ENCODE data around the gene CDH22. TPM values are rescaled to one million over a fixed set of nuclear protein-coding genes. Genes with fewer than 3 reads are reported as not detected.
A peak's percentile ranks its signal among the peaks of the same experiment; 100 is the strongest.

CDH22 gene
- total and polyA plus RNA-seq, 2 experiments from 2014 or later: not detected

DNA sequence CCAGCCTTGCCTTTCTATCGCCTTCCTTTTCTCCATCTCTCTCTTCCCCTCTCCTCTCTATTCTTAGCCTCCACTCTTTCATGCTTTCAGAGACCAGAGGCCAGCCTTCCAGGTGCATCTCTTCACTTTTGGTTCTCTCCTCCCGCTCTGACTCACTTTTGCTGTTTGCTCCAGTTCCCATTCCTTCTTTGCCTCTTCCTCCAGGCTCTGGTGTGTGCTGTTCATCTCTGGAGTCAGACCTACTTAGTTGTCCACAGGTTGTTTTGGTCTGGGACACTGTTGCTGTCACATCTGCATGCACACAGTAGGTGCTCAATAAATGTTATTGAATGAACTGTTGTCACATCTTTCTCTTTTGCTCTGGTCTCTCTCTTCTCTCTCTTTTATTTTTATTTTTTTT is 1.6 kb upstream of the CDH22 start:
- no peaks in the 10 kb centered on the region for H3K9me3 ChIP-seq (ENCODE audit: low read depth)
- H3K27me3 ChIP-seq: peaks cover 89% of the 10 kb centered on the region
- DNase-seq (ENCODE audit: low read depth in 1 of 2, low spot score in 1 of 2): no peak
- TF ChIP-seq, protein P1, sequence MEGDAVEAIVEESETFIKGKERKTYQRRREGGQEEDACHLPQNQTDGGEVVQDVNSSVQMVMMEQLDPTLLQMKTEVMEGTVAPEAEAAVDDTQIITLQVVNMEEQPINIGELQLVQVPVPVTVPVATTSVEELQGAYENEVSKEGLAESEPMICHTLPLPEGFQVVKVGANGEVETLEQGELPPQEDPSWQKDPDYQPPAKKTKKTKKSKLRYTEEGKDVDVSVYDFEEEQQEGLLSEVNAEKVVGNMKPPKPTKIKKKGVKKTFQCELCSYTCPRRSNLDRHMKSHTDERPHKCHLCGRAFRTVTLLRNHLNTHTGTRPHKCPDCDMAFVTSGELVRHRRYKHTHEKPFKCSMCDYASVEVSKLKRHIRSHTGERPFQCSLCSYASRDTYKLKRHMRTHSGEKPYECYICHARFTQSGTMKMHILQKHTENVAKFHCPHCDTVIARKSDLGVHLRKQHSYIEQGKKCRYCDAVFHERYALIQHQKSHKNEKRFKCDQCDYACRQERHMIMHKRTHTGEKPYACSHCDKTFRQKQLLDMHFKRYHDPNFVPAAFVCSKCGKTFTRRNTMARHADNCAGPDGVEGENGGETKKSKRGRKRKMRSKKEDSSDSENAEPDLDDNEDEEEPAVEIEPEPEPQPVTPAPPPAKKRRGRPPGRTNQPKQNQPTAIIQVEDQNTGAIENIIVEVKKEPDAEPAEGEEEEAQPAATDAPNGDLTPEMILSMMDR (IDR thresholded peaks at IDR 0.05; ENCODE audit: low read depth, low read length): no peak
- H3K4me3 ChIP-seq: no peak overlapping the region
- H3K36me3 ChIP-seq: no peaks in the 10 kb centered on the region
- H3K27ac ChIP-seq: no peak overlapping the region
- no peaks in the 10 kb centered on the region for H3K4me1 ChIP-seq (ENCODE audit: low read depth)

DNA sequence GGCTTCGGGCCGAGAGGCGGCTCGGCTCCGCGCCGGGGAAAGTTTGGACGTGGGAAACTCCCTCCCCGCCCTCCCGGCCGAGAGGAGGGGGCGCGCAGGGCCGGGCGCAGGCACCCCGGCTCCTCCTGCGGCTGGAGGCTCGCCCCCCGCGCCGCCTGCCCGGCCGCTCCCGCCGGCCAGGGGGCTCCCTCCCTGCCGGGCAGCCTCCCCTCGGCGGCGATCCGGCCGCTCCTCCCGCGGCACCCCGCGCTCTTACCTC is 370 bp downstream of the CDH22 start:
- TF ChIP-seq, protein P1 (IDR thresholded peaks at IDR 0.05; ENCODE audit: low read depth, low read length): no peak
- no peak overlapping the region for H3K27ac ChIP-seq
- no peak for DNase-seq (ENCODE audit: low read depth in 1 of 2, low spot score in 1 of 2)
- H3K36me3 ChIP-seq: no peaks in the 10 kb centered on the region
- H3K27me3 ChIP-seq: peaks cover 98% of the 10 kb centered on the region
- H3K9me3 ChIP-seq (ENCODE audit: low read depth): no peaks in the 10 kb centered on the region
- H3K4me1 ChIP-seq (ENCODE audit: low read depth): no peaks in the 10 kb centered on the region
- H3K4me3 ChIP-seq: peak overlapping the region; percentile 51

GRCh38 chr20:46307139-46307998 is 929 bp downstream of the CDH22 start:
- Histone ChIP-seq H3K27ac (no peak overlapping the region), H3K27me3 (peaks cover 96% of the 10 kb centered on the region), H3K4me3 (peak overlapping the region; percentile 51), H3K9me3 (ENCODE audit: low read depth) (no peaks in the 10 kb centered on the region), H3K36me3 (no peaks in the 10 kb centered on the region), H3K4me1 (ENCODE audit: low read depth) (no peaks in the 10 kb centered on the region)
- DNase-seq (ENCODE audit: low read depth in 1 of 2, low spot score in 1 of 2): peak; percentile 54 to 68
- TF ChIP-seq, protein P1 (IDR thresholded peaks at IDR 0.05; ENCODE audit: low read depth, low read length): peak; percentile 86

DNA sequence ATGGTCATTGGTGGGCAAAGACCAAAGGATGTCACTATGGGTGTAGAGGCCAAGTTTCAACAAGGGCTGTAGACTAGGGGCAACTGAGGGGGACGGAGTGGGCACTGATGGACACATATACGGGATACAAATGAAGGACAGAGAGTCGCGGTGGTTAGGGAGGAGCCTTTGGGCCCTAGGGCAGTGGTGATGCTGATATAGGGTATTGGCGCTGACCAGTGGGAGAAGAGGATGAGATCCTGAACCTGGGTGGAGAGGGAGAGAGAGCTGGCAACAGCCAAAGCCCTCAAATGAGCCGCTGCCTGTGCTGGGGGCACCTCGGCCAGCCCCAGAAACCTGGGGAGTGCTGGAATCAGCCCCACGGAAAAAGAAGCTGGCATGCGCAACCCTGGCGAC is 1.6 kb downstream of the CDH22 start:
- Histone ChIP-seq H3K27ac (no peak overlapping the region), H3K4me3 (no peak overlapping the region)

GRCh38 chr20:46305973-46306360 is 2.3 kb downstream of the CDH22 start:
- Histone ChIP-seq H3K27ac (no peak overlapping the region), H3K4me3 (no peak overlapping the region), H3K9me3 (ENCODE audit: low read depth) (no peaks in the 10 kb centered on the region), H3K27me3 (peaks cover 82% of the 10 kb centered on the region), H3K4me1 (ENCODE audit: low read depth) (no peaks in the 10 kb centered on the region), H3K36me3 (no peaks in the 10 kb centered on the region)
- TF ChIP-seq, protein P1 (IDR thresholded peaks at IDR 0.05; ENCODE audit: low read depth, low read length): no peak
- DNase-seq (ENCODE audit: low read depth in 1 of 2, low spot score in 1 of 2): no peak

More for the DNA sequence above, 1.6 kb downstream of the CDH22 start:
- TF ChIP-seq, protein P1 (IDR thresholded peaks at IDR 0.05; ENCODE audit: low read depth, low read length): no peak
- Histone ChIP-seq H3K27me3 (peaks cover 89% of the 10 kb centered on the region), H3K9me3 (ENCODE audit: low read depth) (no peaks in the 10 kb centered on the region), H3K4me1 (ENCODE audit: low read depth) (no peaks in the 10 kb centered on the region), H3K36me3 (no peaks in the 10 kb centered on the region)
- no peak for DNase-seq (ENCODE audit: low read depth in 1 of 2, low spot score in 1 of 2)
